ENCODE data around the gene ARMH1.

GRCh38 chr1:44644806-44645205 is 29.7 kb upstream of the ARMH1 start:
- no peak for TF ChIP-seq YY1 (IDR thresholded peaks at IDR 0.05; ENCODE audit: low read depth)
- TF ChIP-seq POLR2AphosphoS5 (IDR thresholded peaks at IDR 0.05; ENCODE audit: low read depth, low read length) = no peak
- no peak for TF ChIP-seq EP300 (IDR thresholded peaks at IDR 0.05; ENCODE audit: borderline replicate concordance in 1 of 2, low read depth in 1 of 2, low read length in 1 of 2)
- TF ChIP-seq ELF1 (IDR thresholded peaks at IDR 0.05) = no peak
- no peak for TF ChIP-seq REST (IDR thresholded peaks at IDR 0.05; ENCODE audit: low read depth, low read length)
- no peak for TF ChIP-seq CTCF (IDR thresholded peaks at IDR 0.05)
- TF ChIP-seq SIN3A (IDR thresholded peaks at IDR 0.05; ENCODE audit: borderline replicate concordance, low read depth, low read length) = no peak
- TF ChIP-seq RCOR1 (IDR thresholded peaks at IDR 0.05; ENCODE audit: low read length) = no peak
